Type B pancreatic cell (in vitro differentiated cells): ENCODE measurements around the gene SPON1. TPM values are rescaled to one million over a fixed set of nuclear protein-coding genes. Genes with fewer than 3 reads are reported as not detected.

ENCODE experiments used
- DNase-seq: peaks from one replicate; pipeline ENCODE4 v3.0.0; 2021; ENCODE audit warnings: mixed read lengths; ENCODE audit not compliant: unreplicated experiment; ENCODE audit errors: extremely low spot score
- H3K27ac Mint-ChIP-seq: 2 replicates; pipeline ENCODE4 v1.8.0; 2021; ENCODE audit warnings: mild to moderate bottlenecking, mixed read lengths
- H3K27me3 Mint-ChIP-seq: 2 replicates; pipeline ENCODE4 v1.8.0; 2021; ENCODE audit warnings: mixed read lengths
- H3K36me3 Mint-ChIP-seq: 2 replicates; pipeline ENCODE4 v1.8.0; 2021; ENCODE audit warnings: mixed read lengths
- H3K4me1 Mint-ChIP-seq: one replicate; pipeline ENCODE4 v1.8.0; 2021; ENCODE audit warnings: mixed read lengths; ENCODE audit not compliant: unreplicated experiment
- H3K4me3 Mint-ChIP-seq: 2 replicates; pipeline ENCODE4 v1.8.0; 2021; ENCODE audit warnings: mild to moderate bottlenecking, mixed read lengths
- H3K9me3 Mint-ChIP-seq: 2 replicates; pipeline ENCODE4 v1.8.0; 2021; ENCODE audit warnings: mixed read lengths
- CTCF ChIP-seq: fragments of 200-600 bp; sonication (generic); conservative IDR thresholded peaks from 2 replicates; pipeline ENCODE4 v1.5.0; 2021; ENCODE audit warnings: antibody characterized with exemption, mild to moderate bottlenecking
- long read RNA-seq: library from polyadenylated mRNA; unstranded; transcript quantifications from one replicate; pipeline ENCODE4 v2.0.0, GENCODE V29; 2020
- total RNA-seq: library from RNA; stranded (reverse); gene quantifications from 2 replicates; pipeline ENCODE4 v1.2.1, GENCODE V29; 2021; ENCODE audit warnings: low replicate concordance

The SPON1 gene
- total RNA-seq, result 14.8 and 31.7 TPM in 2 replicates
- long read RNA-seq, full-length matches to known transcripts, result 11 of 26 reads
- long read RNA-seq, partial matches to known transcripts, result 11 of 26 reads
- long read RNA-seq, other reads (novel, unspliced or antisense), result 4 of 26 reads

GRCh38 chr11:13962562-13963168 is at the start of gene SPON1:
Gene SPON1, plus strand, starts transcription at chr11:13962723. Its CDS starts 182 bp downstream, at chr11:13962905.
- peaks cover 14% of the 10 kb centered on the region for H3K4me1 Mint-ChIP-seq
- no peaks in the 10 kb centered on the region for H3K9me3 Mint-ChIP-seq
- H3K27ac Mint-ChIP-seq, result no peak within 1 kb of the TSS
- peaks cover 84% of the 10 kb centered on the region for H3K27me3 Mint-ChIP-seq
- no peaks in the 10 kb centered on the region for H3K36me3 Mint-ChIP-seq
- TF ChIP-seq CTCF, result no peak
- H3K4me3 Mint-ChIP-seq, result peak within 1 kb of the TSS; percentile 85
- peak; percentile 77 for DNase-seq

- Mint-ChIP-seq H3K27ac (no peak overlapping the region), H3K4me3 (no peak overlapping the region), H3K27me3 (peaks cover 21% of the 10 kb centered on the region), H3K36me3 (no peaks in the 10 kb centered on the region), H3K9me3 (no peaks in the 10 kb centered on the region), H3K4me1 (no peaks in the 10 kb centered on the region)
- TF ChIP-seq CTCF, result no peak
- no peak for DNase-seq
Observed at GRCh38 chr11:13917264-13917663, 45.3 kb upstream of the SPON1 start.

GRCh38 chr11:13917904-13918303 is 44.6 kb upstream of the SPON1 start:
- H3K27me3 Mint-ChIP-seq, result peaks cover 21% of the 10 kb centered on the region
- no peak overlapping the region for H3K4me3 Mint-ChIP-seq
- H3K4me1 Mint-ChIP-seq, result no peaks in the 10 kb centered on the region
- no peaks in the 10 kb centered on the region for H3K9me3 Mint-ChIP-seq
- no peak overlapping the region for H3K27ac Mint-ChIP-seq
- no peak for DNase-seq
- H3K36me3 Mint-ChIP-seq, result no peaks in the 10 kb centered on the region
- no peak for TF ChIP-seq CTCF

GRCh38 chr11:13920756-13921155 is 41.8 kb upstream of the SPON1 start:
- no peaks in the 10 kb centered on the region for H3K4me1 Mint-ChIP-seq
- no peak for TF ChIP-seq CTCF
- DNase-seq, result no peak

GRCh38 chr11:13921545-13921944 is 41.0 kb upstream of the SPON1 start:
- H3K36me3 Mint-ChIP-seq, result no peaks in the 10 kb centered on the region
- no peak overlapping the region for H3K4me3 Mint-ChIP-seq
- peaks cover 19% of the 10 kb centered on the region for H3K27me3 Mint-ChIP-seq
- H3K4me1 Mint-ChIP-seq, result no peaks in the 10 kb centered on the region
- H3K9me3 Mint-ChIP-seq, result no peaks in the 10 kb centered on the region
- H3K27ac Mint-ChIP-seq, result no peak overlapping the region
- no peak for DNase-seq
- no peak for TF ChIP-seq CTCF

More at GRCh38 chr11:13920756-13921155, 41.8 kb upstream of the SPON1 start:
- Mint-ChIP-seq H3K27me3 (peaks cover 21% of the 10 kb centered on the region), H3K4me3 (no peak overlapping the region), H3K9me3 (no peaks in the 10 kb centered on the region), H3K36me3 (no peaks in the 10 kb centered on the region), H3K27ac (no peak overlapping the region)
